HepG2 (cell line): Measurements from ENCODE around the gene TJP3. TPM values are rescaled to one million over a fixed set of nuclear protein-coding genes. Genes with fewer than 3 reads are reported as not detected.
"Not testable (repeated sequence)": the region's sequence is repeated elsewhere in the genome, so short reads cannot be mapped to it uniquely, and the experiment has no call there.

ENCODE experiments used
- ATAC-seq: fragments of 200-7000 bp; cut with Tn5 transposase; 3 replicates; pipeline ENCODE4 v1.9.1; 2020; ENCODE audit warnings: mild to moderate bottlenecking, moderate library complexity
- BruUV-seq: library from RNA; stranded (reverse); fragments of 400-500 nt; replicated peaks from 2 replicates; lab custom pipeline; 2021; lab: Mats Ljungman, UMichigan
- CTCF ChIA-PET: fragments of 300-600 bp; formaldehyde crosslinking; extraction: SDS; loops from one replicate; lab custom pipeline; 2021; ENCODE audit warnings: low total read pairs, inconsistent platforms, low intra/inter-chr PET ratio; lab: Yijun Ruan, JAX
- POLR2A ChIA-PET: fragments of 350-600 bp; sonication (Branson Sonifier 250); formaldehyde crosslinking; loops from one replicate; lab custom pipeline; 2020; ENCODE audit warnings: antibody characterized with exemption, inconsistent platforms; lab: Yijun Ruan, JAX
- DNase-seq: peaks from one replicate; pipeline ENCODE4 v3.0.0-alpha.2; 2015; ENCODE audit warnings: low spot score
- FAIRE-seq: peaks from 3 replicates; lab custom pipeline; 2011; peaks lifted over from hg19 to GRCh38; lab: Jason Lieb, UNC
- H2AFZ ChIP-seq: one replicate; pipeline ENCODE4 v1.6.1; 2011; ENCODE audit warnings: low read length, inconsistent platforms
- H3K27ac ChIP-seq: fragments of 300-600 bp; 3 replicates; pipeline ENCODE4 v1.8.0; 2011; ENCODE audit warnings: mixed run types, mild to moderate bottlenecking, mixed read lengths, low read length, inconsistent platforms; ENCODE audit not compliant: insufficient read depth; ENCODE audit errors: extremely low read length
- H3K27me3 ChIP-seq, 2 experiments: fragments of 200-600 bp in 1 of 2; 2 replicates in 1 of 2; 3 replicates in 1 of 2; pipeline versions ENCODE4 v1.6.0 to v1.8.0; 2011; ENCODE audit warnings: low read length in 2 of 2, mild to moderate bottlenecking in 2 of 2, moderate library complexity in 2 of 2, inconsistent platforms in 1 of 2; ENCODE audit not compliant: insufficient read depth in 2 of 2, control insufficient read depth in 1 of 2
- H3K36me3 ChIP-seq, 2 experiments: fragments of 200-600 bp in 1 of 2; replicated peaks in 1 of 2; 2 replicates in 1 of 2; 3 replicates in 1 of 2; pipeline versions ENCODE4 v1.5.1 to v1.8.0; 2011; ENCODE audit warnings: low read length in 2 of 2, inconsistent platforms in 1 of 2; ENCODE audit not compliant: insufficient read depth in 2 of 2, control insufficient read depth in 1 of 2
- H3K4me1 ChIP-seq: 2 replicates; pipeline ENCODE4 v1.5.1; 2012; ENCODE audit warnings: low read length, inconsistent platforms; ENCODE audit not compliant: insufficient read depth
- H3K4me2 ChIP-seq: 2 replicates; pipeline ENCODE4 v1.6.0; 2011; ENCODE audit warnings: low read depth, low read length, inconsistent platforms
- H3K4me3 ChIP-seq, 3 experiments: fragments of 200-600 bp in 1 of 3; sonication (generic), shearing (Covaris generic) in 1 of 3; replicated peaks in 1 of 3; 2 replicates each; pipeline ENCODE4 v1.5.1; 2011 to 2016; ENCODE audit warnings: low read length in 3 of 3, inconsistent platforms in 2 of 3, low read depth in 2 of 3, mild to moderate bottlenecking in 2 of 3, control low read depth in 1 of 3, mixed read lengths in 1 of 3; ENCODE audit not compliant: insufficient read depth in 1 of 3
- H3K79me2 ChIP-seq: one replicate; pipeline ENCODE4 v1.6.1; 2011; ENCODE audit warnings: low read length, inconsistent platforms; ENCODE audit not compliant: insufficient read depth
- H3K9ac ChIP-seq: 2 replicates; pipeline ENCODE4 v1.6.0; 2011; ENCODE audit warnings: mild to moderate bottlenecking, low read depth, low read length, inconsistent platforms; ENCODE audit not compliant: insufficient read depth
- H3K9me3 ChIP-seq: 2 replicates; pipeline ENCODE4 v1.5.1; 2012; ENCODE audit warnings: mild to moderate bottlenecking, low read length
- H4K20me1 ChIP-seq: 2 replicates; pipeline ENCODE4 v1.6.0; 2011; ENCODE audit warnings: inconsistent platforms, mild to moderate bottlenecking, low read length, moderate library complexity; ENCODE audit not compliant: insufficient read depth
- ZBTB40 ChIP-seq, 2 experiments: fragments of 450-650 bp in 1 of 2; sonication (generic) in 1 of 2; formaldehyde crosslinking in 1 of 2; IDR thresholded peaks; 2 replicates each; pipeline versions ENCODE4 v1.6.1 to v1.8.0; 2016 to 2022; ENCODE audit warnings: antibody characterized with exemption in 1 of 2, mild to moderate bottlenecking in 1 of 2, missing genetic modification reagents in 1 of 2
- WGBS: methylation state at CpG from one replicate; pipeline ENCODE4 v1.1.6; 2017; ENCODE audit warnings: low lambda C conversion rate; 5-methylcytosine and 5-hydroxymethylcytosine counted together
- in situ Hi-C: cut with HindIII; loops from 2 replicates; pipeline ENCODE4 v1.10.0; 2017; ENCODE audit warnings: low pct_unique_long_range_greater_than_20kb; ENCODE audit not compliant: extremely low pct_ligation_motif_present
- intact Hi-C: fragments of 100-400 bp; cut with micrococcal nuclease; formaldehyde crosslinking; loops from one replicate; pipeline ENCODE4 v1.10.0; 2022; ENCODE audit not compliant: unreplicated experiment
- polyA plus RNA-seq, 8 experiments: library from polyadenylated mRNA; depleted of rRNA in 3 of 8; stranded (reverse) in 7 of 8; unstranded in 1 of 8; fragments of >200 nt; fragmentation: Illumina TruSeq in 4 of 8; extraction: Trizol in 4 of 8; gene quantifications; 2 replicates each; pipeline versions ENCODE4 v1.2.1 to v1.2.3, GENCODE V29; 2011 to 2016; ENCODE audit warnings: low read depth in 4 of 8, missing spikeins in 1 of 8, mixed read lengths in 1 of 8; ENCODE audit not compliant: insufficient read depth in 1 of 8
- total RNA-seq, 5 experiments: library from RNA; depleted of rRNA; stranded (reverse); fragments of >200 nt; fragmentation: Illumina TruSeq; extraction: Trizol; gene quantifications; 2 replicates each; pipeline ENCODE4 v1.2.3, GENCODE V29; 2016; ENCODE audit warnings: low read depth in 1 of 5

TJP3 gene
- total and polyA plus RNA-seq, 2 of the 13 experiments (the other 11 are each of a cell fraction or from before 2014, with no cell fraction given) = 2.3 to 21.5 TPM

- H4K20me1 ChIP-seq, H3K4me3 ChIP-seq, H3K27ac ChIP-seq, in situ Hi-C loops, BruUV-seq, H3K79me2 ChIP-seq, H3K36me3 ChIP-seq, ATAC-seq, DNase-seq, CTCF ChIA-PET, FAIRE-seq, H3K27me3 ChIP-seq: not testable (repeated sequence)
- TF ChIP-seq ZBTB40 (IDR thresholded peaks at IDR 0.05) (peak; percentile 60), ZBTB40 (CRISPR knock-in tag; IDR thresholded peaks at IDR 0.05) (peak; percentile 95)
- TF ChIP-seq, all 625 proteins: peak for 1; not testable (repeated sequence) for 624
- POLR2A ChIA-PET, H3K9me3 ChIP-seq, intact Hi-C loops, H3K9ac ChIP-seq, H3K4me2 ChIP-seq, H2AFZ ChIP-seq: not testable (repeated sequence)
- H3K4me1 ChIP-seq = peaks cover 11% of the 10 kb centered on the region
- WGBS = 95% methylated on average over 7 of the region's 7 CpGs
These were observed 49.5 kb downstream of the TJP3 start for GRCh38 chr19:3757705-3758104.
